ENCODE measurements around the gene CTSH.

DNA sequence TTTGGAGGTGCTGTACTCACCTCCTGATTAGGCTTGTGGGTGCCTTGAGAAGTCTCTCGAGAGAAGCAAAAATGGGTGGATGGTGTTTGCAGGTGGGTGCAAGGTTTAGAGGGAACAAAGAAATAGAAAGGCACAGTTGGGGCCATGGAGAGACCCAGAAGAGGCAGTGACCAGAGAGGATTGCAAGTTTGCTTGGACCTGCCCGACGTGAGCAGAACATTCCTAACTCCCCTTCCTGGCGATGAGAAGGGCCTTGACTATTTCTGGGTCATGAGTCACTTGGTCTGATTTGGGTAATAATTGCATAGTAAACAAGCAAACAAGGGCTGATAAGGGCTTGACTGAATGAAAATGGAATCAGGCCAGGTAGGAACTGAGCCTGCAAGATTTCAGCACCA, 7.0 kb upstream of the CTSH start:
- TF ChIP-seq, protein P1, sequence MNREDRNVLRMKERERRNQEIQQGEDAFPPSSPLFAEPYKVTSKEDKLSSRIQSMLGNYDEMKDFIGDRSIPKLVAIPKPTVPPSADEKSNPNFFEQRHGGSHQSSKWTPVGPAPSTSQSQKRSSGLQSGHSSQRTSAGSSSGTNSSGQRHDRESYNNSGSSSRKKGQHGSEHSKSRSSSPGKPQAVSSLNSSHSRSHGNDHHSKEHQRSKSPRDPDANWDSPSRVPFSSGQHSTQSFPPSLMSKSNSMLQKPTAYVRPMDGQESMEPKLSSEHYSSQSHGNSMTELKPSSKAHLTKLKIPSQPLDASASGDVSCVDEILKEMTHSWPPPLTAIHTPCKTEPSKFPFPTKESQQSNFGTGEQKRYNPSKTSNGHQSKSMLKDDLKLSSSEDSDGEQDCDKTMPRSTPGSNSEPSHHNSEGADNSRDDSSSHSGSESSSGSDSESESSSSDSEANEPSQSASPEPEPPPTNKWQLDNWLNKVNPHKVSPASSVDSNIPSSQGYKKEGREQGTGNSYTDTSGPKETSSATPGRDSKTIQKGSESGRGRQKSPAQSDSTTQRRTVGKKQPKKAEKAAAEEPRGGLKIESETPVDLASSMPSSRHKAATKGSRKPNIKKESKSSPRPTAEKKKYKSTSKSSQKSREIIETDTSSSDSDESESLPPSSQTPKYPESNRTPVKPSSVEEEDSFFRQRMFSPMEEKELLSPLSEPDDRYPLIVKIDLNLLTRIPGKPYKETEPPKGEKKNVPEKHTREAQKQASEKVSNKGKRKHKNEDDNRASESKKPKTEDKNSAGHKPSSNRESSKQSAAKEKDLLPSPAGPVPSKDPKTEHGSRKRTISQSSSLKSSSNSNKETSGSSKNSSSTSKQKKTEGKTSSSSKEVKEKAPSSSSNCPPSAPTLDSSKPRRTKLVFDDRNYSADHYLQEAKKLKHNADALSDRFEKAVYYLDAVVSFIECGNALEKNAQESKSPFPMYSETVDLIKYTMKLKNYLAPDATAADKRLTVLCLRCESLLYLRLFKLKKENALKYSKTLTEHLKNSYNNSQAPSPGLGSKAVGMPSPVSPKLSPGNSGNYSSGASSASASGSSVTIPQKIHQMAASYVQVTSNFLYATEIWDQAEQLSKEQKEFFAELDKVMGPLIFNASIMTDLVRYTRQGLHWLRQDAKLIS (CRISPR knock-in tag; IDR thresholded peaks at IDR 0.05; ENCODE audit: borderline replicate concordance), result no peak
- TF ChIP-seq, protein P2, sequence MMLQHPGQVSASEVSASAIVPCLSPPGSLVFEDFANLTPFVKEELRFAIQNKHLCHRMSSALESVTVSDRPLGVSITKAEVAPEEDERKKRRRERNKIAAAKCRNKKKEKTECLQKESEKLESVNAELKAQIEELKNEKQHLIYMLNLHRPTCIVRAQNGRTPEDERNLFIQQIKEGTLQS (CRISPR knock-in tag; conservative IDR thresholded peaks at IDR 0.05), result no peak
- TF ChIP-seq TEAD4 (CRISPR knock-in tag; IDR thresholded peaks at IDR 0.05) (no peak), GABPB1 (CRISPR knock-in tag; IDR thresholded peaks at IDR 0.05) (no peak), ZNF416 (CRISPR knock-in tag; IDR thresholded peaks at IDR 0.05) (no peak)
- TF ChIP-seq, protein P3, sequence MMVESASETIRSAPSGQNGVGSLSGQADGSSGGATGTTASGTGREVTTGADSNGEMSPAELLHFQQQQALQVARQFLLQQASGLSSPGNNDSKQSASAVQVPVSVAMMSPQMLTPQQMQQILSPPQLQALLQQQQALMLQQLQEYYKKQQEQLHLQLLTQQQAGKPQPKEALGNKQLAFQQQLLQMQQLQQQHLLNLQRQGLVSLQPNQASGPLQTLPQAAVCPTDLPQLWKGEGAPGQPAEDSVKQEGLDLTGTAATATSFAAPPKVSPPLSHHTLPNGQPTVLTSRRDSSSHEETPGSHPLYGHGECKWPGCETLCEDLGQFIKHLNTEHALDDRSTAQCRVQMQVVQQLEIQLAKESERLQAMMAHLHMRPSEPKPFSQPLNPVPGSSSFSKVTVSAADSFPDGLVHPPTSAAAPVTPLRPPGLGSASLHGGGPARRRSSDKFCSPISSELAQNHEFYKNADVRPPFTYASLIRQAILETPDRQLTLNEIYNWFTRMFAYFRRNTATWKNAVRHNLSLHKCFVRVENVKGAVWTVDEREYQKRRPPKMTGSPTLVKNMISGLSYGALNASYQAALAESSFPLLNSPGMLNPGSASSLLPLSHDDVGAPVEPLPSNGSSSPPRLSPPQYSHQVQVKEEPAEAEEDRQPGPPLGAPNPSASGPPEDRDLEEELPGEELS (CRISPR knock-in tag; IDR thresholded peaks at IDR 0.05), result no peak
- TF ChIP-seq, protein P4, sequence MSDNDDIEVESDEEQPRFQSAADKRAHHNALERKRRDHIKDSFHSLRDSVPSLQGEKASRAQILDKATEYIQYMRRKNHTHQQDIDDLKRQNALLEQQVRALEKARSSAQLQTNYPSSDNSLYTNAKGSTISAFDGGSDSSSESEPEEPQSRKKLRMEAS (CRISPR knock-in tag; IDR thresholded peaks at IDR 0.05), result no peak
- TF ChIP-seq, protein P5, sequence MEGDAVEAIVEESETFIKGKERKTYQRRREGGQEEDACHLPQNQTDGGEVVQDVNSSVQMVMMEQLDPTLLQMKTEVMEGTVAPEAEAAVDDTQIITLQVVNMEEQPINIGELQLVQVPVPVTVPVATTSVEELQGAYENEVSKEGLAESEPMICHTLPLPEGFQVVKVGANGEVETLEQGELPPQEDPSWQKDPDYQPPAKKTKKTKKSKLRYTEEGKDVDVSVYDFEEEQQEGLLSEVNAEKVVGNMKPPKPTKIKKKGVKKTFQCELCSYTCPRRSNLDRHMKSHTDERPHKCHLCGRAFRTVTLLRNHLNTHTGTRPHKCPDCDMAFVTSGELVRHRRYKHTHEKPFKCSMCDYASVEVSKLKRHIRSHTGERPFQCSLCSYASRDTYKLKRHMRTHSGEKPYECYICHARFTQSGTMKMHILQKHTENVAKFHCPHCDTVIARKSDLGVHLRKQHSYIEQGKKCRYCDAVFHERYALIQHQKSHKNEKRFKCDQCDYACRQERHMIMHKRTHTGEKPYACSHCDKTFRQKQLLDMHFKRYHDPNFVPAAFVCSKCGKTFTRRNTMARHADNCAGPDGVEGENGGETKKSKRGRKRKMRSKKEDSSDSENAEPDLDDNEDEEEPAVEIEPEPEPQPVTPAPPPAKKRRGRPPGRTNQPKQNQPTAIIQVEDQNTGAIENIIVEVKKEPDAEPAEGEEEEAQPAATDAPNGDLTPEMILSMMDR (IDR thresholded peaks at IDR 0.05), result no peak
- TF ChIP-seq, protein P6, sequence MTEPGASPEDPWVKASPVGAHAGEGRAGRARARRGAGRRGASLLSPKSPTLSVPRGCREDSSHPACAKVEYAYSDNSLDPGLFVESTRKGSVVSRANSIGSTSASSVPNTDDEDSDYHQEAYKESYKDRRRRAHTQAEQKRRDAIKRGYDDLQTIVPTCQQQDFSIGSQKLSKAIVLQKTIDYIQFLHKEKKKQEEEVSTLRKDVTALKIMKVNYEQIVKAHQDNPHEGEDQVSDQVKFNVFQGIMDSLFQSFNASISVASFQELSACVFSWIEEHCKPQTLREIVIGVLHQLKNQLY (CRISPR knock-in tag; IDR thresholded peaks at IDR 0.05), result no peak
- TF ChIP-seq, protein P7, sequence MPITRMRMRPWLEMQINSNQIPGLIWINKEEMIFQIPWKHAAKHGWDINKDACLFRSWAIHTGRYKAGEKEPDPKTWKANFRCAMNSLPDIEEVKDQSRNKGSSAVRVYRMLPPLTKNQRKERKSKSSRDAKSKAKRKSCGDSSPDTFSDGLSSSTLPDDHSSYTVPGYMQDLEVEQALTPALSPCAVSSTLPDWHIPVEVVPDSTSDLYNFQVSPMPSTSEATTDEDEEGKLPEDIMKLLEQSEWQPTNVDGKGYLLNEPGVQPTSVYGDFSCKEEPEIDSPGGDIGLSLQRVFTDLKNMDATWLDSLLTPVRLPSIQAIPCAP (CRISPR knock-in tag; IDR thresholded peaks at IDR 0.05), result no peak
